K562 (cell line): Measurements from ENCODE around the gene ALS2CL. TPM values are rescaled to one million over a fixed set of nuclear protein-coding genes. Genes with fewer than 3 reads are reported as not detected.

Experiments
- ARID4B ChIP-seq: sonication (generic); formaldehyde crosslinking; IDR thresholded peaks from 2 replicates; pipeline ENCODE4 v1.8.0; 2022; ENCODE audit warnings: mild to moderate bottlenecking, missing genetic modification reagents
- ZFX ChIP-seq: sonication (generic); formaldehyde crosslinking; IDR thresholded peaks from 2 replicates; pipeline ENCODE4 v1.8.0; 2022; ENCODE audit warnings: mild to moderate bottlenecking, missing genetic modification reagents, moderate library complexity
- ZNF318 ChIP-seq, 2 experiments: fragments of 450-650 bp; IDR thresholded peaks; 2 replicates each; pipeline ENCODE4 v1.6.1; 2016; ENCODE audit warnings: mild to moderate bottlenecking in 2 of 2, borderline replicate concordance in 1 of 2, low read depth in 1 of 2, moderate library complexity in 1 of 2
- polyA plus RNA-seq, 8 experiments: library from polyadenylated mRNA; depleted of rRNA in 4 of 8; stranded (reverse) in 5 of 8; unstranded in 3 of 8; fragments of >200 nt; fragmentation: Nextera tagmentation in 2 of 8; fragmentation: Illumina TruSeq in 1 of 8; extraction: Ambion mirVana in 2 of 8; extraction: Trizol in 1 of 8; gene quantifications; 2 replicates each; pipeline versions ENCODE4 v1.2.1 to v1.2.3, GENCODE V29; 2011 to 2014; ENCODE audit warnings: inconsistent platforms in 1 of 8, missing spikeins in 1 of 8
- total RNA-seq, 7 experiments: library from RNA; depleted of rRNA in 6 of 7; stranded (reverse); fragments of >200 nt in 6 of 7; fragmentation: Illumina TruSeq in 2 of 7; extraction: Trizol in 2 of 7; gene quantifications; 2 replicates each; pipeline versions ENCODE4 v1.2.1 to v1.2.3, GENCODE V29; 2011 to 2021; ENCODE audit warnings: low replicate concordance in 1 of 7

The ALS2CL gene
- total and polyA plus RNA-seq, 9 of the 15 experiments (the other 6 are each of a cell fraction or from before 2014, with no cell fraction given) = 0.03 to 0.13 (median 0.05) TPM; not detected in 3

GRCh38 chr3:46693038-46693891, at the start of gene ALS2CL (continued):
- no peak for TF ChIP-seq ZNF318 (IDR thresholded peaks at IDR 0.05; ENCODE audit: borderline replicate concordance in 1 of 2, low read depth in 1 of 2)
- peak; percentile 62; the same call in 1 of the 2 replicates for TF ChIP-seq ARID4B (CRISPR knock-in tag)
- peak; percentile 43; the same call in 1 of the 2 replicates for TF ChIP-seq ZFX (CRISPR knock-in tag)
- TF ChIP-seq, all 486 proteins: peak for 26
